ENCODE data around the gene SIX3. TPM values are rescaled to one million over a fixed set of nuclear protein-coding genes. Genes with fewer than 3 reads are reported as not detected.

SIX3 gene
- total and polyA plus RNA-seq, 4 donors: 0.02 to 0.06 TPM; not detected in 2

DNA sequence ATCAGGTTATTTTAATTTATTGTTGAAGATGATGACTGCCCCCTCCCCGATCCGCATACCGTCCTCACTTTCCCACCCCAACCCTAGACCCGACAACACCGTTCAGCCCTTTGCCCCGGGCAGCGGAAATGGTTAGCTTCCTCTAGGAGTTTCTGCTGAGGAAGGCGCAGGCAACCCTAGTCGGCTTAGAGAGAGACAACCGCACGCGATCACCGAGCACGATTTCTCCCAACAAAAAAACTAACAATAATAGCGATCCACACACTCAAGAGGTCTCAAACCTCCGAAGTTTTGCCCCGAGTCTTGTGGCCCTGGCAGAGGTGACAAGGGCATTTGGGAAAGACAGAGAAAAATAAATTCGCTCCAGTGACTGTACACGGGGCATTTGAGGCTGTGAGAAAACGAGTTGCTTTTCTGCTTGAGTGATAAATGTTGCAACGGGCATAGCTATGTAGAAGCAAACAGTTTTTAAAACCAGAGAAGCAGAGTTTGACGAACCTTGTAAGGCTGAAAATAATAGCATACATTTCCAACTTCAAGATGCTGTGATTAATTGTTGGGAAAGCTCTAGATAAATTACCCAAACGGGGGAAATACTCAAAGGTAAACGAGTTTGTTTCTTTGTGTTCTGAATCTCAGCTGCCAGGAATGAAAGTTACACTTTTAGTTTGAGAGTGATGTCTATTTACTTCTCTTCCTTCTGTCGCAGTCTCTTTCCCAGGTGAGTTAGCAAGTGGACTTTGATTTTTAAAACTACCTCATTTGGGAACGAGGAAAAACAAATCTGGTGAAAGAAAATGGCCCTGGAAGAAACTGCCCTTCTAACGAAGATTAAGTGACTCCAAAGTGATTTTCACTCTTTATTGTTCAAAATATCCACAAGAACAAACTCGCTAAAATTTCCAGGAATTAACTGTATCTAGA lies 11.0 kb upstream of the SIX3 start:
- H3K4me3 ChIP-seq: no peak overlapping the region

DNA sequence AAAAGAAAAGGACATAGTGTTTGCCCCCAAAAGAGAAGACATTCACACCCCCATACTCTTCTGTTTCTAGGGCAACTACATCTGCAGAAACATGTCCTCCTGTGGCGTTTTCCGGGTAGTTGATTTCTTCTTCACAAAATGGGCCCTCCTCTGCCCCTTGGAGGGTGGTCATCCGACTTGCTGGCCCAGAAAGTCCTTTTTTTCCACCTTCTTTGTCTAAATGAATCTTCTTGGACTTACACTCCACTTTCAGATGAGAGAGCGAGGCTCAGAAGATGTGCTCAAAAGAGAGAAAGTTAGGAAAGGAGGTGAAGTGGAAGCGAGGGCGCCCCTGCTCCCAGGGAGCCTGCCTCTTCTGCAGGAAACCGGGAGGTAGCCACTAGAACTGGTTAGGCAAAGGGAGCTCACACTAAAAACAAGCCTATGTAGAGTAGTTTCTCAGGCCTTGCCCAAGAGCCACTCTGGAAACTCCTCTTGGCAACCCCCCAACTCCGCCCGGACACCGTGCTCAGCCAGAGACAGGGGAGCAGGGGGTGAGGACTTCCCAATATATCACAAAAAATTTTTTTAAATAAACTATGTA lies 10.2 kb upstream of the SIX3 start:
- no peak for ATAC-seq (ENCODE audit: insufficient read depth, low FRiP score)
- no peaks in the 10 kb centered on the region for H3K36me3 ChIP-seq (ENCODE audit: control insufficient read depth in 4 of 4, insufficient read depth in 4 of 4, low read length in 4 of 4)
- H3K9ac ChIP-seq (ENCODE audit: insufficient read depth in 1 of 2, low read length in 2 of 2): no peak overlapping the region
- peaks cover 0 to 3% (median 0%) of the 10 kb centered on the region in 4 donors for H3K9me3 ChIP-seq (ENCODE audit: control insufficient read depth in 4 of 4, insufficient read depth in 3 of 4, low read length in 3 of 4)
- no peak for DNase-seq
- H3K27ac ChIP-seq (ENCODE audit: low read depth in 1 of 2, low read length in 1 of 2): no peak overlapping the region
- H3K4me3 ChIP-seq: no peak overlapping the region
- peaks cover 41 to 94% (median 77%) of the 10 kb centered on the region in 3 donors for H3K27me3 ChIP-seq (ENCODE audit: control insufficient read depth in 3 of 3, insufficient read depth in 3 of 3, low read length in 2 of 3)
- peaks cover 0 to 16% (median 4%) of the 10 kb centered on the region in 5 donors for H3K4me1 ChIP-seq (ENCODE audit: control insufficient read depth in 5 of 5, insufficient read depth in 5 of 5, low read length in 5 of 5)
- TF ChIP-seq, protein P1, sequence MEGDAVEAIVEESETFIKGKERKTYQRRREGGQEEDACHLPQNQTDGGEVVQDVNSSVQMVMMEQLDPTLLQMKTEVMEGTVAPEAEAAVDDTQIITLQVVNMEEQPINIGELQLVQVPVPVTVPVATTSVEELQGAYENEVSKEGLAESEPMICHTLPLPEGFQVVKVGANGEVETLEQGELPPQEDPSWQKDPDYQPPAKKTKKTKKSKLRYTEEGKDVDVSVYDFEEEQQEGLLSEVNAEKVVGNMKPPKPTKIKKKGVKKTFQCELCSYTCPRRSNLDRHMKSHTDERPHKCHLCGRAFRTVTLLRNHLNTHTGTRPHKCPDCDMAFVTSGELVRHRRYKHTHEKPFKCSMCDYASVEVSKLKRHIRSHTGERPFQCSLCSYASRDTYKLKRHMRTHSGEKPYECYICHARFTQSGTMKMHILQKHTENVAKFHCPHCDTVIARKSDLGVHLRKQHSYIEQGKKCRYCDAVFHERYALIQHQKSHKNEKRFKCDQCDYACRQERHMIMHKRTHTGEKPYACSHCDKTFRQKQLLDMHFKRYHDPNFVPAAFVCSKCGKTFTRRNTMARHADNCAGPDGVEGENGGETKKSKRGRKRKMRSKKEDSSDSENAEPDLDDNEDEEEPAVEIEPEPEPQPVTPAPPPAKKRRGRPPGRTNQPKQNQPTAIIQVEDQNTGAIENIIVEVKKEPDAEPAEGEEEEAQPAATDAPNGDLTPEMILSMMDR (IDR thresholded peaks at IDR 0.05; ENCODE audit: control extremely low read depth, extremely low read depth): no peak
- 30 to 46% methylated on average over 10 of the region's 10 CpGs for WGBS, 2 donors

More for the DNA sequence above, 11.0 kb upstream of the SIX3 start:
- peaks cover 0 to 16% (median 4%) of the 10 kb centered on the region in 5 donors for H3K4me1 ChIP-seq (ENCODE audit: control insufficient read depth in 5 of 5, insufficient read depth in 5 of 5, low read length in 5 of 5)
- 4 to 9% methylated on average over 28 of the region's 28 CpGs for WGBS, 2 donors
- no peak overlapping the region for H3K9ac ChIP-seq (ENCODE audit: insufficient read depth in 1 of 2, low read length in 2 of 2)
- H3K36me3 ChIP-seq (ENCODE audit: control insufficient read depth in 4 of 4, insufficient read depth in 4 of 4, low read length in 4 of 4): no peaks in the 10 kb centered on the region
- peaks cover 0 to 3% (median 0%) of the 10 kb centered on the region in 4 donors for H3K9me3 ChIP-seq (ENCODE audit: control insufficient read depth in 4 of 4, insufficient read depth in 3 of 4, low read length in 3 of 4)
- TF ChIP-seq, protein P1 (IDR thresholded peaks at IDR 0.05; ENCODE audit: control extremely low read depth, extremely low read depth): no peak
- H3K27me3 ChIP-seq (ENCODE audit: control insufficient read depth in 3 of 3, insufficient read depth in 3 of 3, low read length in 2 of 3): peaks cover 34 to 94% (median 79%) of the 10 kb centered on the region in 3 donors
- DNase-seq: no peak
- no peak for ATAC-seq (ENCODE audit: insufficient read depth, low FRiP score)
- no peak overlapping the region for H3K27ac ChIP-seq (ENCODE audit: low read depth in 1 of 2, low read length in 1 of 2)

DNA sequence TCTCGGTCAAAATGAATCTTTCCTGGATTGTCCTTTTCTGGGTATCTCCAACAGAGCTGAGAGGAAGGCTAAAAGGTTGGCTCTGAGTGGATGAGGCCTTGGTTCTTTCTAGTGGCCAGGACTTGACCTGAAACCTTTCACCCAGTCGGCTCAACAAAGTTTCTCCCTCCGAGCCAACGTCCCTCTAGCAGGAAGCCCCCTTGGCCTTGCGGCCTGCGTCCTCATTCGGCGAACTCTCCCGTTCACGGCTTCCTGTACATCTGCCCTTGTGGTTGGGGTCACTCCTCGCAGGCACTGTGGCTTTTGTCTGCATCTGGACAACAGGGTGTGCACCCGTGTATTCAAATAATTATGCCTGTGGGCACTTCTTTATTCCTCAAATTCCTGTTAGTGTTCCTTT lies 9.4 kb upstream of the SIX3 start:
- H3K9me3 ChIP-seq (ENCODE audit: control insufficient read depth in 4 of 4, insufficient read depth in 3 of 4, low read length in 3 of 4): peaks cover 0 to 3% (median 0%) of the 10 kb centered on the region in 4 donors
- H3K36me3 ChIP-seq (ENCODE audit: control insufficient read depth in 4 of 4, insufficient read depth in 4 of 4, low read length in 4 of 4): no peaks in the 10 kb centered on the region
- TF ChIP-seq, protein P1 (IDR thresholded peaks at IDR 0.05; ENCODE audit: control extremely low read depth, extremely low read depth): no peak
- WGBS, 2 donors: 11 to 29% methylated on average over 12 of the region's 12 CpGs
- DNase-seq: no peak
- ATAC-seq (ENCODE audit: insufficient read depth, low FRiP score): no peak
- H3K27ac ChIP-seq (ENCODE audit: low read depth in 1 of 2, low read length in 1 of 2): no peak overlapping the region
- H3K4me1 ChIP-seq (ENCODE audit: control insufficient read depth in 5 of 5, insufficient read depth in 5 of 5, low read length in 5 of 5): peaks cover 0 to 17% (median 4%) of the 10 kb centered on the region in 5 donors
- H3K4me3 ChIP-seq: no peak overlapping the region
- peaks cover 39 to 94% (median 79%) of the 10 kb centered on the region in 3 donors for H3K27me3 ChIP-seq (ENCODE audit: control insufficient read depth in 3 of 3, insufficient read depth in 3 of 3, low read length in 2 of 3)
- H3K9ac ChIP-seq (ENCODE audit: insufficient read depth in 1 of 2, low read length in 2 of 2): no peak overlapping the region
